Adrenal gland (tissue), 5 donors: ENCODE measurements around the gene ITGB6.
"Not testable (repeated sequence)": the region's sequence is repeated elsewhere in the genome, so short reads cannot be mapped to it uniquely, and the experiment has no call there.

ENCODE experiments used
- CTCF ChIP-seq, 6 experiments: fragments of 450-650 bp in 4 of 6; fragments of 200-600 bp in 2 of 6; sonication (generic) in 1 of 6; IDR thresholded peaks; 1 replicate in 5 of 6; 2 replicates in 1 of 6; pipeline versions ENCODE4 v1.5.1 to v1.8.0; 2016 to 2021; ENCODE audit warnings: antibody characterized with exemption in 6 of 6, mild to moderate bottlenecking in 2 of 6, moderate library complexity in 1 of 6
- POLR2A ChIP-seq, 2 donors: fragments of 450-650 bp; IDR thresholded peaks; one replicate each; pipeline ENCODE4 v1.6.1; 2017; ENCODE audit warnings: antibody characterized with exemption in 2 of 2, mild to moderate bottlenecking in 2 of 2, moderate library complexity in 1 of 2
- donor health status: DM: no; HTN: no; CAD: no.

GRCh38 chr2:160148419-160148818, 51.7 kb downstream of the ITGB6 start:
- TF ChIP-seq CTCF, POLR2A (IDR thresholded peaks at IDR 0.05): not testable (repeated sequence)
